Kidney capillary endothelial cell (primary cell): ENCODE measurements around the gene PPP1R15A.
"Not testable (repeated sequence)": the region's sequence is repeated elsewhere in the genome, so short reads cannot be mapped to it uniquely, and the experiment has no call there.

Source experiments
- DNase-seq: peaks from one replicate; pipeline ENCODE4 v3.0.0-alpha.2; 2018; ENCODE audit warnings: low spot score

Gene PPP1R15A

DNA sequence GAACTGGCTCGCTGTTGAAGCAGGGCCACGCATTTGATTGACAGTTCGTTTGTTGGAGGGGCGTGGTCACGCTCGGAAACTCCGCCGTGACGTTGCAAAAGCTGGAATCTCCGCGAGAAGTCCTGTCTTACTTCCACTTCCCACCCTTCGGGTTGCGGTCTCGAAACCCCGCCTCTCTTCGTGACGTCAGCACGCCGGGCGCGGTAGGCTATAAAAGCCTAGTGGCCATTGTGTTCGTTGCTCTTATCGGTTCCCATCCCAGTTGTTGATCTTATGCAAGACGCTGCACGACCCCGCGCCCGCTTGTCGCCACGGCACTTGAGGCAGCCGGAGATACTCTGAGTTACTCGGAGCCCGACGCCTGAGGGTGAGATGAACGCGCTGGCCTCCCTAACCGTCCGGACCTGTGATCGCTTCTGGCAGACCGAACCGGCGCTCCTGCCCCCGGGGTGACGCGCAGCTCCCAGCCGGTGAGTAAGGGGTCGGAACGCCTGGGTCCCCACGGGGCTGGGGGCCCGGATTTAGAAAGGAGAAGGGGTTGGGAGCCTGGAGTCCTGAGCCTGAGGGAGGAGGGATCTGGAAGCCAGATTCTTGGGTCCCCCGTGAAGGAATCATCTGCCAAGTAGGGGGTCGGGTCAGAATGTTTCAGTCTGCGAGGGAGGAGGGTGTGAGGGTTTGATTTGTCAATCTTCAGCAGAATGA, at the start of gene PPP1R15A:
PPP1R15A (plus strand) TSS at position 240 of the 702 bp plus-strand sequence. CDS start 813 bp downstream, outside the sequence.
- DNase-seq, result peak; percentile 97

DNA sequence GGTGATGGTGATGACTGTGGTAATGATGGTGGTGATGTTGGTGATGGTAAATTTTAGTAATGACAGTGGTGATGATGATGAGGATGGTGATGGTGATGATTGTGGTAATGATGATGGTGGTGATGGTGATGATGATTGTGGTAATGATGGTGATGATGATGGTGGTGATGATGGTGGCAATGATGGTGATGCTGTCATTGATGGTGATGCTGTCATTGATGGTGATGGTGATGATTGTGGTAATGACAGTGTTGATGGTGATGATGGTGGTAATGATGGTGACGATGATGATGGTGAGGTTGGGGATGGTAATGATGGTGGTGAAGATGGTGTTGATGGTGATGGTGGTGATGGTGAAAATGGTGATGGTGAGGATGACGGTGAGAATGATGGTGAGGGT, 49.7 kb upstream of the PPP1R15A start:
- DNase-seq, result no peak

DNA sequence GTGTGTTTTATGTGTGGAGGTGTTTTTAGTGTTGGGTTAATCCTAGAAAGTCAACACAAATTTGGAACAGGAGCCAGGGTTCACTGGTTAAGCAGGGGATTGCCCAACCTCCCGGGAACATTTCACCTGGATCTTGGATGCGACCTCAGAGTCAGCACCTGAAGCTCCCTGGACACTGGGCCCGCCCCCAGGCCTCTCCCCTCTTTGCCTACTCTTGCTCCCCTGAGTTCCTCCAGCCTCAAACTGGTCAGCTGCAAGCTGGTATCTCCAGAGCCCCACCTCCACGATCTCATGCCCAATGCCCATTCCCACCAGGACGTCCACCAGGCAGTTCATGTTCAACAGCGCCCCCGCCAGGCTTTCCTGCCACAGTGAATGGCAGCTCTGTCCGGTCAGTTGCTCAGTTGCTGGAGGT, 45.6 kb upstream of the PPP1R15A start:
- no peak for DNase-seq

DNA sequence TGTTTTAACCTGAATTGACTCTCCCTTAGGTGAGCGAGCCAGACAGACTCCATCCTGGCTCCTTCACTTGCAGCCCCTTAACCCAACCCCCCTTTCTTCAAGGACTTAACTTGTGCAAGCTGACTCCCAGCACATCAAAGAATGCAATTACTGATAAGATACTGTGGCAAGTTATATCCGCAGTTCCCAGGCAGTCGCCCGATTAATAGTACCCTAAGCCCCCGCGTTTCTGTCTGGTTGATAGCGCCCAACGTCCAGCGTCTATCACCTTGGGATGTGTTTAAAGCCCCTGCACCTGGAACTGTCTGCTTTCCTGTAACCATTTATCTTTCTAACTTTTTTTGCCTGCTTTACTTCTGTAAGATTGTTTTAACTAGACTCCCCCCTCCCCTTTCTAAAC, 42.1 kb upstream of the PPP1R15A start:
- DNase-seq, result no peak

DNA sequence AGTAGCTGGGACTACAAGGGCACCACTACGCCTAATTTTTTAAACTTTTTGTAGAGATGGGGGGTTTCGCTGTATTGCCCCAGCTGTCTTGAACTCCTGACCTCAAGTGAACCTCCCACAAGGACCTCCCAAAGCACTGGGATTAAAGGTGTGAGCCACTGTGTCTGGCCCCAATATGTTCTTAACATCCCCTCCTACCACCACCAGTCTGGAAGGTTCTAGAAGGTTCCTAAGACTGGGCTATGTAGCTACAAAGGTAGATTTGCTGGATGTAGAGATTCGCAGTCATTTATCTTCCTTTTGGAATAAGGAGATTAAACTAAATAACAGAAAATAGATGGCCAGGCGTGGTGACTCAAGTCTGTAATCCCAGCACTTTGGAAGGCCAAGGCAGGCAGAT, 41.3 kb upstream of the PPP1R15A start:
- no peak for DNase-seq

DNA sequence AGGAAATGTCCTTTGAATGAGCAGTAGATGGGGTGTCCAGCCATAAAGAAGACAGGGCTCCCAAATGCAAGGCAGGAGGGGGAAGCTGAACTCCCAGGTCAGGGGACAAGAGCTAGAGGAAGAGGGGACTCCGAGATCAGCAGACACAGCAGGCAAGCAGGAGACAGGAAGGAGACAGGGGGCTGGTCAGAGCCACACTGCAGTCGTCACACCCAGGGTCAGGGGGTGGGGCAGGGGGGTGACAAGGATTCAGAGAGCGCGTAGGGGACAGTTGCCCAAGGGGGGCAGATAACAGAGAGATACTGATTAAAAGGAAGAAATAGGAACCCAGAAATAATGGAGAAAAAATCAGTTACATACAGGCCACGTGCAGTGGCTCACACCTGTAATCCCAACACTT, 39.2 kb upstream of the PPP1R15A start:
- no peak for DNase-seq

DNA sequence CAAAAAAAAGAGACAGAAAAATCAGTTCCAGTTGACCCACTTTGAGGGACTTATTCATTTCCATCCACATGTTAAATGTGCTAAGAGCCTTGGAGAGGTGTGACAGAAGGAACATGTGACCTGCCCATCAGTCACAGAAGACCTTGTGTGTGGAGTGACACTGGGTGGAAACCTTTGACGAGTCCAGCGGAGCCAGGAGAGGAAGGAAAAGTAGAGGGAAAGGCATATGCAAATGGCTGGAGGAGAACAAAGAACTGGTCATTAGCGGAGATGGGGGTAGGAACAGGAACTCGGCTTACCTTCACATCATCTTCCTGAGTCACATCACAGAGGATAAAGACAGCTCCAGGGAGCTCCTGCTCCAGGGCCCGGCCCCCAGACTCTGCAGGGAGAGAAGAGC, 38.2 kb upstream of the PPP1R15A start:
- DNase-seq, result no peak

DNA sequence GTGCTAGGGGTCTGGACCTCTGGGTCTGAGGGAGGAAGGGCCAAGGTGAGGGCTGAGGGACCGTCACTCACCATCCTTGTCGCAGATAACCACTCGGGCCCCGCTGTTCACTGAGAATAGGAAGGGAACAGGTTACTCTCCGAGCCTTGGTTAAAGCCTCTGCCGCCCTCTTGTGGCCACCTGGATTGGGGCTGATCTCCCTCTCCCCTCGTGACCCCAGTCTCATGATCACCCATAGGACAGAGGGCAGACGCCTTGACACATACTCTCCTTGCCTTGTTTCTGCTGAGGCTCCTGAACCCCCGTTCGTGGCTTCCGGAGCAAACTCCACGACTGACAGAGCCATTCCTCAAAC, 36.5 kb upstream of the PPP1R15A start:
- peak; percentile 88 for DNase-seq

DNA sequence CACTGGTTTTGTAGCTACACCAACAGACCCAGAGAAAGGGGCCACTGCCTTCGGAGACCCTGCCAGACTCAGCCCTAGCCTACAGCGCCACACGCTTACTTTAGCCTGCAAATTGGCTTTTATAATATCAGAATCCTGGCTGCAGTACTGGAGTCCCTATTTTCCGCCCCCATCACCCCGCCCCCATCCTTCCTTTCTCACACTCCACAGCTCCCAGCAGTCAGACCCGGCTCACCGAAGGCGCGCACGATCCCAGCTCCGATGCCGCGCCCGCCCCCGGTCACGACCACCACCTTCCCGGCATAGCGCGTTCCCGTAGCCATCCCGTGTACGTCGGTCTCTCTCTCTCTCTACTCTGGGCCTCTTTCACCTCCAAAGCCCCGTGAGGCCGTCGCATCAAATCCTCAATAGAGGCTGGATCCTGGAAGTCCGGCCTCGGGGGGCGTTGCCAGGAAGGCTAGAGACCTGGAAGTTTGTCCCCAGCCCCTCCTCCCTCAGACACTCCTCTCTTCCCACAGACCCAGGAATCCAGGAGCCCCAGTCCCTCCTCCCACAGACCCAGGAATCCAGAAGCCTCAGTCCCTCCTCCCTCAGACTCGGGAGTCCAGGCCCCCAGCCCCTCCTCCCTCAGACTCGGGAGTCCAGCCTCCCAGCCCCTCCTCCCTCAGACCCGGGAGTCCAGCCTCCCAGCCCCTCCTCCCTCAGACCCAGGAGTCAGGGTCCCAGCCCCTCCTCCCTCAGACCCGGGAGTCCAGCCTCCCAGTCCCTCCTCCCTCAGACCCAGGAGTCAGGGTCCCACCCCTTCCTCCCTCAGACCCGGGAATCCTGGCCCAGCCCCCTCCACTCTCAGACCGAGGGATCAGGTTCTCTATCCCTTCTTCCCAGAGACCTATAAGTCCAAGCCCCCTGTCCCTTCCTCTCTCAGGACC, 35.9 kb upstream of the PPP1R15A start, which contains the start of gene HSD17B14:
HSD17B14 (minus strand) TSS at position 403 of the 929 bp plus-strand sequence; CDS start at position 323, 80 bp downstream.
- DNase-seq, result no peak

DNA sequence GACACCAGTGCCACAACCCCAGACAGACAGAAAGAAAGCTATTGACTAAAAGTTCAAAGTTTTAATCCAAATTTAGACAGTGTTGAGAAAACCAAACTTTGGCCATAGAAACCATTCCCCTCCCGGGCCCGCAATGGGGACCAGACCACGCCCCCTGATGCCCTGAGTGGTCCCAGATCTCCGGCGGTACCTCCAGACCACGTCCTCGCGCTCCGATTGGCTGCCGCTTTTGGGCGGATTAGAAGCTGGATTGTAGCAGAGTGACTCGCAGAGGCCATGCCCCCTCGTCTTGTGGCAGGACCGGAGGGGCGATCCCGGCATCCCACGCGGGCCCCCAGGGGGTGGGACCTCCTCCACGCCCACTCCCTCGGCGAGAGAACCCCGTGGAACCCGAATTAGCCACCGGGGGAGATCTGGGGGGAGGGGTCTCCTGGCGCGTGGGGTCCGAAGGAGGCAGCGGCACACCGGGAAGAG, 35.1 kb upstream of the PPP1R15A start:
- DNase-seq, result peak; percentile 76

DNA sequence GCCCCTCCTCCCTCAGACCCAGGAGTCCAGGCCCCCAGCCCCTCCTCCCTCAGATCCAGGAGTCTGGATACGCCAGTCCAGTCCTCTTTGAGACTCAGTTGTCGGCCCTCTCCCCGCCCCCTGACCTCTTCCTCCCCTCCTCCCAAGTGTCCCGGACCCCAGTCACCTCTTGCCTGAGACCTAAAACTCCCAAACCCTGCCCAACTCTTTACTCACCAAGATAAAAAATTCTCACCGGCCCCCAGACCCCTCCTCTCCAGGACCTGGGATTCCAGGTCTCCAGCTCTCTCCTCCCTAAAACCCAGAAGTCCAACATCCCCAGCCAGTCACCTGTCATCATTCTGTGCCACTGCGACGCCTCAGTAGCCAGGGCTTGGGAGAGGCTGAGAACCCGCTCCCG, 34.5 kb upstream of the PPP1R15A start:
- DNase-seq, result no peak

DNA sequence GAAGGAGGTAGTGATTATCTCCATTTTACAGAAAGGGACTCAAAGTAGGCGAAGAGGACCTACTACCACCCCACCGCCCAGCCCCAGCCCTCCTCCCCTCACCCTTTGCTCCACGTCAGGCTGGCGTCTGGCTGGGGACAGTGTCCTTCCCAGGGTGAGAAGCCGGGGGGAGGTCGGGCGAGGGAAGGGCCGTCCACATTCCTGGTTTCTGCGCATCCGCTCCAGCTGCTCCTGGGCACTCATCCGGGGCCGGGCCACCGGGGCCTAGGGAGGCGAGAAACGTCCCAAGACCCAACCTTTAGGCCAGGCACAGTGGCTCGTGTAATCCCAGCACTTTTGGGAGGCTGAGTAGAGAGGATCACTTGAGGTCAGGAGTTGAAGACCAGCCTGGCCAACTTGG, 31.2 kb upstream of the PPP1R15A start:
- DNase-seq, result no peak

DNA sequence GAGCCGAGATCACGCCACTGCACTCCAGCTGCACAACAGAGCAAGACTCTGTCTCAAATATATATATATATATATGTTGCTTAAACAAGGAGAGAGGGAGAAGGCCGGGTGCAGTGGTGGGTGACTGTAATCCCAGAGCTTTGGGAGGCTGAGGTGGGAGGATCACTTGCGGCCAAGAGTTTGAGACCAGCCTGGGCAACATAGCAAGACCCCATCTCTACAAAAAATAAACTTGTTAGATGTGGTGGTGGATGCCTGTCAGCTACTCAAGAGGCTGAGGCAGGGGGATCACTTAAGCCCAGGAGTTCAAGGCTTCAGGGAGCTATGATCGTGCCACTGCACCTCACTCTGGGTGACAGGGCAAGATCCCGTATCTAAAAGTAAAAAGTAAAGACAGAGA, 30.6 kb upstream of the PPP1R15A start:
- DNase-seq, result no peak

DNA sequence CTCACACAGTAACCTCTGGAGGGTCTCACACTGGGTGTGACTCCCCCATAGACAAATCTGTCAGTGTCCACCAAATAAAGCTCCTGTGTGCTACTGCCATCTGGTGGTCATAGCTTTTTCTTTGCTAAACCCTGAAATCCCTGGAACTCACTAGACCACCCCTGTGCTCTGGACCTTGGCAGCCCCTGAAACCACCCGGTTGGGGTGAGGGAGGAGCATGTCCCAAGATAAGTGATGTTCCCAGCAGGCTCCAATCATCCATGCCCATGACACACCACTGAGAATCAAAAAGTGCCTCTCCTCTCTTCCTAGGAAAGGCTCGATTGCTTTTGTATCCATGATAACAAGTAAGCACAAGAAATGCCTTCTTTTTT, 29.4 kb upstream of the PPP1R15A start:
- peak; percentile 55 for DNase-seq

DNA sequence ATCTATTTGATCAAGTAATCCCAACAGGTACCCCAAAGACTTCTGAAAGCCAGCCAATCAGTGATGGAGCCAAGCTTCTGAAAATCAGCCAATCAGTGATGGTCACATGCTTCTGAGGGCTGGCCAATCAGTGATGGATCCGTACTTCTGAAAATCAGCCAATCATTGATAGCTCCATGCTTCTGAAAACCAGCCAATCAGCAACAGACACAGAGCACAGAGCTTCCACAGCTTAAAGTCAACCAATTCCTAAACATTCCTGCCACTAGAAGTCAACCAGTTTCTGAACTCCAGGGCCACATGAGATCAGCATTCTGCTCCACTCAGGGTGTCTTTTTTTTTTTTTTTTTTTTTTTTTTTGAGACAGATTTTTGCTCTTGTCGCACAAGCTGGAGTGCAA, 27.7 kb upstream of the PPP1R15A start:
- DNase-seq, result peak; percentile 24

DNA sequence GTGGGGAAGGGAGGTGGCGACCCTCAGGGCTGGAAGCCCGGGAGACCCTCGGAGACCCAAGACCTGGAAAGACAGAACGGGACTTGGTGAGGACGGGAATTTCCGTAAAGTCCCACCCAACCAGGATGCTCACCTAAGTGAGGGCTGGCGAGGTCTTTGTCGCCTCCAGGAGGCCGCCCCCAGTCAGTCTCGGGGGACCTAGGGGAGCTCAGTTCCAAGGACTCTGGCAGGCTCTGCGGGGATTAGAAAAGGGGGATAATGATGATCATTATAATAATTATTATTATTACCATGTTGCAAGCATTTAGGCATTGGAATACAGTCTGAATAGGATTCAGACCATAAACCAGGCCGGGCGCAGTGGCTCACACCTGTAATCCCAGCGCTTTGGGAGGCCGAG, 26.8 kb upstream of the PPP1R15A start:
- DNase-seq, result no peak

DNA sequence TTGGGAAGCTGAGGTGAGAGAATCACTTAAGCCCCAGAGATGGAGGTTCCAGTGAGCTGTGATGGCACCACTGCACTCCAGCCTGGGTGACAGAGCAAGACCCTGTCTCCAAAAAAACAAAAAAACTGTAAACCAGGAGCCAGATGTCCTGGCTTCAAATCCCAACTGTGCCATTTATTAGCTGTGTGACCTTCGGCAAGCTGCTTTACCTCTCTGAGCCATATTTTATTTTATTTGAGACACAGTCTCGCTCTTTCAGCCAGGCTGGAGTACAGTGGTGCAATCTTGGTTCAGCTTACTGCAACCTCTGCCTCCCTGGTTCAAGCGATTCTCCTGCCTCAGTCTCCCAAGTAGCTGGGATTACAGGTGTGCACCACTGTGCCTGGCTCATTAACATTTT, 25.6 kb upstream of the PPP1R15A start:
- DNase-seq, result not testable (repeated sequence)

DNA sequence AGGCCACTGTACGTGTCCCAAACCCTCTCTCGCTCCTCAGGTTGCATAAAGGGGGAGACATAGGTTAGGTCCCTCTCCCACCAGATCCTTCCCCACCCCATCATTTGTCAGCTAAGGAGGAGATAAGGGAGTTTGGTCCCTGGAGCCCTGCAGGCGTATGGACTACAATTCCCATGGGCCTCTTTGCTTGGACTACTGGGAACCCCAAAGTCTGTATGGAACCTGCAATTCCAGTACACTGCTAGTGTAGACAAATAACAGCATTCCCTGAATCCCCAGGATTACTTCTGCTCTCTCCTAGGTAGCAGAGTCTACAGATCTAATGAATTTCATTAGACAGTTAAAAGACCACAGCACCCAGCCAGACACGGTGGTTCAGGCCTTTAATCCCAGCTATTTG, 19.9 kb upstream of the PPP1R15A start:
- no peak for DNase-seq

DNA sequence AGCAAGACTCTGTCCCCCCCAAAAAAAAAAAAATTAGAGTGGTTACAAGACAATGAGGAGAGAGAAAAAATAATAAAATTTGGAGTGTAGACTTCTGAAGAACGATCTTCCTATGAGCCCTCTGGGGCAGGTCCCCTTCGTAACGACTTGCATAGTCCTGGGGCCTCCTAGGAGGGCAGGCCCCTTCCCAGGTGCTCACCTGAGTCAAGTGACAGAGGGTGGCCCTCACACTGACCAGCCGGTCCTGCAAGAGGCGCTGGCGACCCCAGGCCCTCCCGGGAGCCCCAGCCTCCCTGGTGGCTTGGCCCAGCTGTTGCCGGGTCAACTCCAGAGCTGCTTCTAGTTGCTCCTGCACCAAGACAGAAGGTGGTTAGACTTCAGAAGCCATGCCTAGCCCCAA, 18.7 kb upstream of the PPP1R15A start:
- no peak for DNase-seq

DNA sequence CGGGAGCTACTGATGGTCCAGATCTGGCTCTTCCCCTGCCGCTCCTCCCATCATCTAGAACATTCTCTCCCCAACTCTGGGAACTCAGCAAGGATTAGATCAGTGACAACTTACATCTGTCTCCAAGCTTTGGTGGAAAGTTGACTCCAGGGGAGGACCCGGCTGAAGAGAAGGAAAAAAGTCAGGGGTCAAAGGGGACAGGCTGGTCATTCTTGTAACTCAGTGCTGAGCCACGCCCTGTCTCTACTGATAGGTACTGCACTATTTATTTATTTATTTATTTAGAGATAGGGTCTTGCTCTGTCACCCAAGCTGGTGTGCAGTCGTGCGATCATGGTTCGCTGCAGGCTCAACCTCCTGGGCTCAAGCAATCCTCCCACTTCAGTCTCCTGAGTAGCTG, 18.1 kb upstream of the PPP1R15A start:
- no peak for DNase-seq

DNA sequence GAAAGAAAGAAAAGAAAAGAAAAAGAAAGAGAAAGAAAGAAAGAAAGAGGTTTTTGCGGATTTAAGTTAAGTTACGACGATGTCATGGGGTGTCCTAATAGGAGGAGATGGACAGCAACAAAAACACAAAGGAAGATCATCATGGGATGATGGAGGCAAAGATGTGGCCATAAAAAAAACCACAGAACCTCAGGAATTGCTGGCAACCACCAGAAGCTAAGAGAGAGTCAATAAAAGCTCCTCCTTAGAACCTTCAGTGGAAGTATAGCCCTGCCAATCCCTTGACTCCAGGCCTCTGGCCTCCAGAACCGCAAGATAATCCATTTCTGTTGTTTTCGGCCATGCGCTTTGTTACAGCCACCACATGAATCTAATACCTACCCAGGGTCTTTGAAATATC, 15.3 kb upstream of the PPP1R15A start:
- DNase-seq, result no peak

DNA sequence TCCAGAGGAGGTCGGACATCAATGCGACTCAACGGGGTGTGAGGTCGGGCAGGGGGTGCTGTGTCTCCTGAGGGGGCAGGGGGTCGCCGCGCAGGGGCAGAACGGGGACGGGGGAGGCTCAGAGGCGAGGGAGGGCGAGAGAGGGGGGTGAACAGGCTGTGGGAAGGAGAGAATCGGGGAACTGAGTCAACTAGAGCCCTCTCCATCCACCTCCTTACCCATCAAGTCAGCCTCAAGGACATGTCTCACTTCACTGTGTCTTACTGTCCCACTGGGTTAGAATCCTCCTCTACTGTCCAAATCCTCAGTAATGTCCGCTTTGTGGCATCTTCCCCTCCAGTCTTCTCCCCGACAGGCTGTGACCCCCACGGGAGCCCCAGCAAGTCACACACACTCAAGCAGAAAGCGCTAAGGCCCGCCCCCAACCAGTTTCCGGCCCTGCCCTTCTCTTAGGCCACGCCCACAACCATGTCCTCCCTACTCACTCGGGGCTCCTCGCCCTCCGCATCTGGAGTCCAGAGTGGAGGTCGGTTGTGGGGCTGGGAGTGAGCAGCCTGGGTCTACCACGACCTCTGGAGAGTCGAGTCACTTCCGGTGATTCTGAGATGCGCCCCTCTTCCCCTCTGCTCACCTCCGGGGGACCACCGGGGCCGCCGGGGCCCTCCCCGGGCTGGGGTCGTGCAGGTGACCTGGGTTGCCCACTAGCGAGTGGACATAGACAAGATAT, 13.1 kb upstream of the PPP1R15A start:
- DNase-seq, result no peak
